CD4-positive, alpha-beta memory T cell (primary cell): ENCODE data around the gene HIC1. TPM values are rescaled to one million over a fixed set of nuclear protein-coding genes. Genes with fewer than 3 reads are reported as not detected.

Source experiments
- CTCF ChIA-PET: fragments of 350-600 bp; sonication (Branson Sonifier 250); formaldehyde crosslinking; loops from one replicate; lab custom pipeline; 2021; ENCODE audit warnings: inconsistent platforms; ENCODE audit not compliant: partially characterized antibody; lab: Charles Lee
- POLR2A ChIA-PET: fragments of 350-600 bp; sonication (Branson Sonifier 250); formaldehyde crosslinking; loops from one replicate; lab custom pipeline; 2021; ENCODE audit not compliant: partially characterized antibody; lab: Charles Lee
- DNase-seq, 5 donors: peaks; one replicate each; pipeline versions ENCODE4 v3.0.0 to v3.0.0-alpha.2; 2020 to 2022; ENCODE audit warnings: mixed read lengths in 1 of 5
- H3K27ac ChIP-seq: one replicate; pipeline ENCODE4 v1.7.0; 2013; ENCODE audit warnings: low read depth, low read length
- H3K27me3 ChIP-seq: 2 replicates; pipeline ENCODE4 v1.7.0; 2013; ENCODE audit warnings: mild to moderate bottlenecking, low read length, moderate library complexity; ENCODE audit not compliant: insufficient read depth
- H3K36me3 ChIP-seq: 2 replicates; pipeline ENCODE4 v1.7.0; 2013; ENCODE audit warnings: mild to moderate bottlenecking, low read length, moderate library complexity; ENCODE audit not compliant: insufficient read depth
- H3K4me1 ChIP-seq: 2 replicates; pipeline ENCODE4 v1.7.0; 2013; ENCODE audit warnings: mild to moderate bottlenecking, low read length, moderate library complexity; ENCODE audit not compliant: insufficient read depth
- H3K4me3 ChIP-seq, 2 donors: one replicate each; pipeline ENCODE4 v1.7.0; 2013; ENCODE audit warnings: low read length in 2 of 2, mild to moderate bottlenecking in 1 of 2
- H3K9me3 ChIP-seq, 2 donors: one replicate each; pipeline ENCODE4 v1.7.0; 2013; ENCODE audit warnings: low read length in 2 of 2, control low read depth in 1 of 2; ENCODE audit not compliant: control insufficient read depth in 1 of 2
- H3K27ac Mint-ChIP-seq, 7 donors: one replicate each; pipeline ENCODE4 v1.8.0; 2020 to 2021; ENCODE audit warnings: mixed read lengths in 7 of 7, mild to moderate bottlenecking in 6 of 7, inconsistent platforms in 3 of 7, moderate library complexity in 3 of 7
- H3K27me3 Mint-ChIP-seq, 2 donors: one replicate each; pipeline ENCODE4 v1.8.0; 2020 to 2021; ENCODE audit warnings: mixed read lengths in 2 of 2
- H3K36me3 Mint-ChIP-seq, 2 donors: one replicate each; pipeline ENCODE4 v1.8.0; 2020 to 2021; ENCODE audit warnings: mixed read lengths in 2 of 2, inconsistent platforms in 1 of 2, mild to moderate bottlenecking in 1 of 2
- H3K4me1 Mint-ChIP-seq, 4 donors: one replicate each; pipeline ENCODE4 v1.8.0; 2020 to 2021; ENCODE audit warnings: mixed read lengths in 4 of 4, mild to moderate bottlenecking in 1 of 4
- H3K4me3 Mint-ChIP-seq, 8 donors: one replicate each; pipeline ENCODE4 v1.8.0; 2020 to 2021; ENCODE audit warnings: mixed read lengths in 8 of 8, mild to moderate bottlenecking in 7 of 8, moderate library complexity in 6 of 8, inconsistent platforms in 3 of 8
- H3K9me3 Mint-ChIP-seq, 8 donors: one replicate each; pipeline ENCODE4 v1.8.0; 2020 to 2021; ENCODE audit warnings: mixed read lengths in 8 of 8, mild to moderate bottlenecking in 5 of 8, inconsistent platforms in 3 of 8, moderate library complexity in 1 of 8
- intact Hi-C: fragments of 100-400 bp; cut with micrococcal nuclease; formaldehyde crosslinking; loops from one replicate; pipeline ENCODE4 v1.15.1; 2023
- polyA plus RNA-seq, 2 donors: library from polyadenylated mRNA; unstranded; fragments of 300-500 nt; fragmentation: Illumina TruSeq; gene quantifications; one replicate each; pipeline ENCODE4 v1.2.3, GENCODE V29; 2021
- total RNA-seq, 2 experiments: library from RNA; stranded (reverse); gene quantifications; one replicate each; pipeline ENCODE4 v1.2.3, GENCODE V29; 2021

Gene HIC1, protein sequence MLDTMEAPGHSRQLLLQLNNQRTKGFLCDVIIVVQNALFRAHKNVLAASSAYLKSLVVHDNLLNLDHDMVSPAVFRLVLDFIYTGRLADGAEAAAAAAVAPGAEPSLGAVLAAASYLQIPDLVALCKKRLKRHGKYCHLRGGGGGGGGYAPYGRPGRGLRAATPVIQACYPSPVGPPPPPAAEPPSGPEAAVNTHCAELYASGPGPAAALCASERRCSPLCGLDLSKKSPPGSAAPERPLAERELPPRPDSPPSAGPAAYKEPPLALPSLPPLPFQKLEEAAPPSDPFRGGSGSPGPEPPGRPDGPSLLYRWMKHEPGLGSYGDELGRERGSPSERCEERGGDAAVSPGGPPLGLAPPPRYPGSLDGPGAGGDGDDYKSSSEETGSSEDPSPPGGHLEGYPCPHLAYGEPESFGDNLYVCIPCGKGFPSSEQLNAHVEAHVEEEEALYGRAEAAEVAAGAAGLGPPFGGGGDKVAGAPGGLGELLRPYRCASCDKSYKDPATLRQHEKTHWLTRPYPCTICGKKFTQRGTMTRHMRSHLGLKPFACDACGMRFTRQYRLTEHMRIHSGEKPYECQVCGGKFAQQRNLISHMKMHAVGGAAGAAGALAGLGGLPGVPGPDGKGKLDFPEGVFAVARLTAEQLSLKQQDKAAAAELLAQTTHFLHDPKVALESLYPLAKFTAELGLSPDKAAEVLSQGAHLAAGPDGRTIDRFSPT
- 1 to 10 TPM; 4.9 to 5.2 TPM for total RNA-seq
- 1 to 10 TPM in 1 of 2 donors, under 1 TPM in 1; 0.39 to 1.6 TPM for polyA plus RNA-seq

DNA sequence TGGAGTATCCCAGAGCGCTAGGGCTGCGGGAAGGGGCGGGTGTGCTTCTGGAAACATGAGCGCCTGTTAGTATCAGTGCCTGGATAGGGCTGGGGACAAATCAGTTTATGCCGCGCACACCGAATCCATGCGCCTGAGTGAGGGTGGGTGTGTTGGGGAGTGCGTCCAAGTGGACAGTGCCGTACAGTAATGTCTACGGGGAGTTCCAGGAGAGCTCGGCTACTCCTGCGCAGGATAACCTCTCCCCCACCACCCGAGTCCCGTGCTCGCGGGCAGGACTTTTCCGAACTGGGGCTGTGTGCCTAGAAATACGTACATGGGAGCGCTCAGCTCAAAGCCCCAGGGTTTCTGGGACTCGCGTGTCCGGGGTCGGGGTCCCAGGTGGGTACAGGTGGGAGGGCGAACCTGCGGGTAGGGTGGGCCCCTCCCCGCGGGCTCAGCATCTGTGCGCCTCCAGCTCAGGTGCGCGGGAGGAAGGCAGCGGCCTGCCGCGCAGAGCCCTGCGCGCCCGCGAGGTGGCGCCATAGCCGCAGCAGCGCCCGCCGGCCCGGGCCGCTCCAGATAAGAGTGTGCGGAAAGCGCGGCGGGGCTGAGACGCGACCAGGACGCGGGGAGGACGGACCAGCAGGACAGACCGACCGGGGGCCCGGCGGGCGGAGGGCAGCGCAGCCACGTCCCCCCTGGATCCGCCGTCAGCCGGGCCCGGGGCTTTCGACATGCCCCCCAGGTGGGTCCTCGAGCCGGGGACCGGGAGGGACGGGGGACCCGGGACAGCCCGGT, at the start of gene HIC1:
Gene HIC1, plus strand, starts transcription at position 592 of the 780 bp plus-strand sequence. CDS start 1,588 bp downstream, outside the sequence.
- peak within 1 kb of the TSS; percentile 47 to 63 for H3K4me3 ChIP-seq
- no peaks in the 10 kb centered on the region for H3K27me3 ChIP-seq
- H3K4me1 ChIP-seq, result peaks cover 30% of the 10 kb centered on the region
- H3K9me3 Mint-ChIP-seq, result no peaks in the 10 kb centered on the region
- H3K27ac ChIP-seq, result peak within 1 kb of the TSS; percentile 71
- H3K9me3 ChIP-seq, result no peaks in the 10 kb centered on the region
- intact Hi-C loops, result loop anchor here (1.0 to 2.0 kb wide), 6 partner anchors 190 to 347 kb away; partner anchors contain the start of genes MNT, SGSM2, SMG6 and SRR
- H3K36me3 Mint-ChIP-seq, result peaks cover 0 to 4% of the 10 kb centered on the region in 2 donors
- ChIA-PET CTCF (interaction anchor here (0.5 to 8.6 kb wide), 43 partner anchors 9 to 406 kb away, joined by 3 to 192 read pairs (median 5); partner anchors contain the start of genes SMG6 and SRR), POLR2A (interaction anchor here (0.7 to 6.8 kb wide), 24 partner anchors 10 to 338 kb away, joined by 3 to 75 read pairs (median 6); partner anchors contain the start of genes RTN4RL1, SMG6, SRR and TSR1)
- H3K4me1 Mint-ChIP-seq, result peaks cover 13 to 34% (median 21%) of the 10 kb centered on the region in 4 donors
- H3K36me3 ChIP-seq, result no peaks in the 10 kb centered on the region
- DNase-seq, result peak; percentile 74 to 86 (median 83)
- H3K4me3 Mint-ChIP-seq, result peak within 1 kb of the TSS; percentile 79 to 91 (median 83)
- no peaks in the 10 kb centered on the region for H3K27me3 Mint-ChIP-seq
- peak within 1 kb of the TSS; percentile 87 to 96 (median 92) for H3K27ac Mint-ChIP-seq

DNA sequence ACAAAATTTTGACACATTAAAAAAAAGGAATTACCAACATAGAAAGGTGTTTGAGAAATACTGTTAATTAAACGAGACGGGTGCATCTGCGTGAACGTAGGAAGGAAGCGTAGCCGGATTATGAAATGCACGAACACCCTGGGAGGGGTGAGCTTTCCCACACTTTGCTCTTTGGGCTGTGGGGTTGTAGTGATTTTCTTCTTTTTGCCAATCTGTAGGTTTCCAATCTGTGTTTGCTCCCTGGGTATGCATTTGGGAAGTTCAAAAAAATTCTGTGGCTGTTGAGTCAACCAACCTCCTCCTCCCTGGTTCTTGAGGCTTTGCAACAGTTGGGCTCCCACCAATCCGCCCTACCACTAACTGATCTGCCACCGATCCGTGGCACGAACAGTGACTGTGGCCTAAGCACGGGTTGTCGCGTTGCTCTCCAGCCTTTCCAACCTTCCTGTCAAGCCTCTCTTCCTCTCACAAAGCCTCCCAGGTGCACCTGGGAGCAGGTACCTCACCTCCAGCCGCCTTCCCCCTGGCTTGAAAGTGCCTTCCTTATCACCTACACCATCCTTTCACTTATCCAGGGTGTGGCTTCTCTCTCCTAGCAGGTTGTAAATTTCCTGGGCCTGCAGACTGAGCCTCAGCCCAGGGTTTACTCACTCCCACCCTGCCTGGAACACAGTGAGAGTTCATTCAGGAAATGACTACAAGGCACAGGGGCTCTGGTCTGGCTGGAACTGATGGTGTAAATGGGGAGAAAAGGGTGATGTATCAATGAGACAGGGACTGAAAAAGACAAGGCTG, 46.4 kb upstream of the HIC1 start:
- intact Hi-C loops, result no loop called here
- peaks cover 0 to 5% (median under 1%) of the 10 kb centered on the region in 4 donors for H3K4me1 Mint-ChIP-seq
- H3K4me3 Mint-ChIP-seq, result no peak overlapping the region
- H3K9me3 Mint-ChIP-seq, result peaks cover 0 to 2% (median 0%) of the 10 kb centered on the region in 8 donors
- ChIA-PET CTCF (interaction anchor here (0.7 kb wide), 1 partner anchor 29 kb away, joined by 3 read pairs; no protein-coding TSS in a partner anchor), POLR2A (no interaction called here)
- Histone ChIP-seq H3K36me3 (no peaks in the 10 kb centered on the region), H3K4me3 (no peak overlapping the region), H3K27ac (no peak overlapping the region), H3K27me3 (no peaks in the 10 kb centered on the region), H3K4me1 (no peaks in the 10 kb centered on the region), H3K9me3 (no peaks in the 10 kb centered on the region)
- H3K36me3 Mint-ChIP-seq, result peaks cover 0 to 9% of the 10 kb centered on the region in 2 donors
- H3K27me3 Mint-ChIP-seq, result peaks cover 0 to 2% of the 10 kb centered on the region in 2 donors
- H3K27ac Mint-ChIP-seq, result no peak overlapping the region
- no peak for DNase-seq

DNA sequence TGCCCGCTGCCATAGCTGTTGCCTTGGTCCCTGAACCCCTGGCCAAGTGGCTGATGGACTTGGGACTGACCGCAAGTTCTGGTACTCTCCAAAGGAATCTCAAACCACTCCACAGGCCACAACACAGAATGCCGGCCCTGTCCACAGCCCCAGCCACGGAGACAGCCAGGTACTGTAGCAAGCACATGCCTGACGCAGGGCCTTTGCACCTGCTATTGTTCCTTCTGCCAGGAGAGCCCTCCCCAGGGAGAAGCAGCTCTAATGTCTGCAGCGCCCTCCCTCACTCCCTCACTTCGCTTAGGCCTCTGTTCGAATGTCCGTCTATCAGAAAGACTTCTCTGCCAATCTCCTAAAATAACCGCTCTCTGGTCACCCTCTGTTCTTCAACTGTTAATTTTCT, 45.2 kb upstream of the HIC1 start:
- H3K4me3 Mint-ChIP-seq, result no peak overlapping the region
- peaks cover 0 to 2% of the 10 kb centered on the region in 2 donors for H3K27me3 Mint-ChIP-seq
- no peaks in the 10 kb centered on the region for H3K36me3 ChIP-seq

DNA sequence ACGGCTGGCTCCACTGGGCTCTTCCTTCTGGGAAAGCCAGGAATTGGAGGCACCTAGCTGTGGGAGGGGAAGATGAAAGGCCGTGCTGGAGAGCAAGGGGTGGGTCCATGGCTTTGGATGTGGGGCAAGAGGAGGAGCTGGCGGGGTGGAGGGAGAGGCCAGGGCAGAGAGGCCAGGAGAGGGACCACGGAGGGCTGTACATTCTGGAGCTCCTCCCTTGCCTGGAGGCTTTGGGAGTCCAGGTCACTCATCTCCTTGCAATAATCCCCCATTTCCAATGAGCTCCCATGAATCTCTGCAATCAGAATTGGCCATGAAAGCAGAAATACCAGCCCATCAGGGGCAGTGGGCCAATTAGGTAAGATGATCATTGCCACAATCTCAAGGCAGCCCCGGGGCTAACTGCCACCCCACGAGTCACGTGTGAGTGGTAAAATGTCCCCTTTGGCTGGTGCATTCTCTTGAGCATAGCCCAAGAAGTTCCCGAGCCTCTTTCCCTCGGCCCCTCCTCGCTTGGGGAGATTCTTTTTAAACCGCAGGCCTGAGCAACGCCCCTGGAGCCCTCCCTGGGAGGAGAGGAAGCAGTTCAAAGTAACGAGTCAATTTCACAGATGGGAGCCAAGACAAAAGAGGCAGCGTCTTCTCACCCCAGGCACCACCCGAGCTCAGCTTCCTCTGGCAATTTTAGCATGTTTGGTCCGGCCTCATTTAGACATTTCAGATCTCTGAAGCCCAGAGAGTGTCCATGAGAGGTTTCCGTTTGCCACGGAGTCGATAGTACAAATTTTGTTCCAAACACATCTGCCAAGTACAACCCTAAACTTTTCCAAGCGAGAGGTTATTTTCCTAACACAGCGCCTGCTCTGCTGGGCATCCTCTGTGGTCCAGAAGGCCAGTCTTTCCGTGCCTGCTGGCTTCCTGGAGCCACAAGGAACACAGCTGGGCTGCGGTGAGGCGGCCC, 43.2 kb upstream of the HIC1 start:
- peaks cover 0 to 9% of the 10 kb centered on the region in 2 donors for H3K36me3 Mint-ChIP-seq
- ChIA-PET CTCF (no interaction called here), POLR2A (no interaction called here)
- no peaks in the 10 kb centered on the region for H3K36me3 ChIP-seq
- H3K4me1 Mint-ChIP-seq, result peaks cover 0 to 5% (median under 1%) of the 10 kb centered on the region in 4 donors
- peaks cover 0 to 2% (median 0%) of the 10 kb centered on the region in 8 donors for H3K9me3 Mint-ChIP-seq
- H3K9me3 ChIP-seq, result no peaks in the 10 kb centered on the region
- DNase-seq, result no peak
- H3K4me1 ChIP-seq, result no peaks in the 10 kb centered on the region
- H3K4me3 ChIP-seq, result no peak overlapping the region
- H3K27ac Mint-ChIP-seq, result no peak overlapping the region
- no peak overlapping the region for H3K4me3 Mint-ChIP-seq
- H3K27ac ChIP-seq, result no peak overlapping the region
- intact Hi-C loops, result no loop called here
- peaks cover 0 to 4% of the 10 kb centered on the region in 2 donors for H3K27me3 Mint-ChIP-seq
- H3K27me3 ChIP-seq, result no peaks in the 10 kb centered on the region

More for the DNA sequence above, 45.2 kb upstream of the HIC1 start:
- no peaks in the 10 kb centered on the region for H3K9me3 ChIP-seq
- H3K27ac ChIP-seq, result no peak overlapping the region
- H3K27ac Mint-ChIP-seq, result peak overlapping the region in 1 of 7 donors; percentile 1
- H3K4me1 ChIP-seq, result no peaks in the 10 kb centered on the region
- H3K4me3 ChIP-seq, result no peak overlapping the region
- no peak for DNase-seq
- ChIA-PET POLR2A (no interaction called here), CTCF (no interaction called here)
- intact Hi-C loops, result no loop called here
- peaks cover 0 to 9% of the 10 kb centered on the region in 2 donors for H3K36me3 Mint-ChIP-seq
- peaks cover 0 to 2% (median 0%) of the 10 kb centered on the region in 8 donors for H3K9me3 Mint-ChIP-seq
- no peaks in the 10 kb centered on the region for H3K27me3 ChIP-seq
- peaks cover 0 to 5% (median under 1%) of the 10 kb centered on the region in 4 donors for H3K4me1 Mint-ChIP-seq

DNA sequence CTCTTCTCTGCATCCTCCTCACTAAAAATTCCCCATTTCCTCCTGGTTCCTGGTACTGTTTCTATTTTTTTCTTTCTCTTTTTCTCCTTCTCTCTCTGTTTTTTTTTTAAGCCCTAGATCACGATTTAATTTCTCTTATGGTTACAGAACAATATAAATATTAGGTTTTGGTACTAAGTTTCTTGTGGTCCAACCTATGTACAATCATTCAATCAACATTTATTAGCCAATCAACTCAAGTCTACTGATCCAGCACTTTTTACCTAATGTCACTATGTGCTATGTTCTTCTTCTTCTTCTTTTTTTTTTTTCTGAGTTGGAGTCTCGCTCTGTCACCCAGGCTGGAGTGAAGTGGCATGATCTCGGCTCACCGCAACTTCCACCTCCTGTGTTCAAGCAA, 42.4 kb upstream of the HIC1 start:
- H3K27me3 Mint-ChIP-seq, result peaks cover 0 to 4% of the 10 kb centered on the region in 2 donors

More for the DNA sequence above, 42.4 kb upstream of the HIC1 start:
- Mint-ChIP-seq H3K4me1 (peaks cover 0 to 5% (median under 1%) of the 10 kb centered on the region in 4 donors), H3K9me3 (peaks cover 0 to 2% (median 0%) of the 10 kb centered on the region in 8 donors), H3K36me3 (peaks cover 0 to 4% of the 10 kb centered on the region in 2 donors), H3K4me3 (no peak overlapping the region), H3K27ac (peak overlapping the region in 1 of 7 donors; percentile 22)
- ChIA-PET CTCF (no interaction called here), POLR2A (no interaction called here)
- intact Hi-C loops, result no loop called here
- no peak for DNase-seq
- Histone ChIP-seq H3K36me3 (no peaks in the 10 kb centered on the region), H3K4me1 (no peaks in the 10 kb centered on the region), H3K9me3 (no peaks in the 10 kb centered on the region), H3K27ac (no peak overlapping the region), H3K27me3 (no peaks in the 10 kb centered on the region), H3K4me3 (no peak overlapping the region)
